ENCODE measurements around the gene CAMK4. TPM values are rescaled to one million over a fixed set of nuclear protein-coding genes. Genes with fewer than 3 reads are reported as not detected.

The CAMK4 gene
- total RNA-seq, 1 experiment from 2014 or later: 10.6 TPM

DNA sequence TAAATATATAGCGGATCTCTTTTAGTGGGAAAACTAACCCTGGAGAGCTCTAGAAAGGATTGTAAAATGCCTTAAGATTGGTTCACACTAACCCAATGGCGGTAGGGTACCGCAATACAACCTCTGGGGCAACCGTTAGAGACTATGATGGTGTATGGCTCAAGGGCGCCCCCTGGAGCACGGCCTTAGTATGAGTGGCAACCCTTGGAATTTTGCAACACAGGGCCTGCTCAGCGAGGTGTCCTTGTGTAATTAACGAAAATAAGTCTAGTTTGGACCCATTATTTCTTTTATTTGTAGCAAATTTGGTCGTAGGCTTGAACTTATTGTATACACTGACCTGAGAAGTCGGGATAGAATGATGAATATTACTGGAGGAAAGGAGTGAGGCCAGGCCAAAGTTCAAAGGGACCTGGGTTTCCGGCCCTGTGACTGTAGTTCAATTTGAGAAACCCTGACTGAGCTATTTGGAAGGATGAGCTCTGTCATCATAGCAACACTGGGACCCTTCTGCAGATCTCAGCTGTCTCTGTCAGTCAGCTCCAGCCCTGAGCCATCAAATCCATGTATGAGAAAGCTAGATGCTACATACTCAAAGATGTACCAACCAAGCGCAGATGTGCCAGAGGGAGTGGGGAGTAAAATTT lies 54.8 kb downstream of the CAMK4 start (continued):
- TF ChIP-seq NR2C2 (CRISPR knock-in tag; IDR thresholded peaks at IDR 0.05) (no peak), ETV6 (CRISPR knock-in tag; IDR thresholded peaks at IDR 0.05) (peak; percentile 29; the same call in 1 of the 2 replicates)

DNA sequence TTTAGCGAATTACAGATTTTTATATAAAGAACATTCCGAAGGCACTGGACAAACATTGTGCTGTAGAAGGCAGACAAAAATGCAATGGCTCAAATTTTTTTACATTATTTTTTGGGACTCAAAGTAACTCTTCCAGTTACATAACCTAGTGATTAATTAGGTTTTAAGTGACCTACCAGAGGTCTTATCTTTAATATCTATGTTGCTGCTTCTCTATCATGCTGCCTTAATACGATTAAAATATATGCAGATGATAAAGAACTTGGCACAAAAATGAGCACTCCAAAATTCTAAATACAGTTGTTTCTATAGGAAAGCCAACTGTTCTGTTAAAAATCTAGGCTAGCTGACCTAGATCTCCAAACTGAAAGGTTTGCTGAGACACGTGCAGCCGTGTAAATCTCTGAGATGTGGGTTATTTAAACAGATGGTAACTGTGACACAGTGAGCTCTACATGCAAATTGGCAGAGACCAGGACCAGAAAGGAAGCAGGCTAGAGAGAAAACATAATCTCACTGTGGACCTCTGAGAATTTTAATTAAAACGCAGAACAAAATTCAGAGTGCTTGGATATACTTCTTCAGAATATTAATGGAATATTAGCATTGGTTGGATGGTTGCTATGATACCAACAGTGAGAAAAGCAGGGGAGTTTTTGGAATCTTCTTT lies 56.2 kb downstream of the CAMK4 start:
- Mint-ChIP-seq H3K36me3 (no peaks in the 10 kb centered on the region), H3K9me3 (no peaks in the 10 kb centered on the region), H3K4me3 (no peak overlapping the region), H3K27ac (no peak overlapping the region), H3K4me1 (peaks cover 2% of the 10 kb centered on the region; the same call in 1 of the 2 replicates), H3K27me3 (ENCODE audit: low read depth) (no peaks in the 10 kb centered on the region)
- ATAC-seq (no peak), DNase-seq (ENCODE audit: low spot score) (no peak)
- TF ChIP-seq SMAD4 (CRISPR knock-in tag; IDR thresholded peaks at IDR 0.05) (no peak), IRF2 (CRISPR knock-in tag; IDR thresholded peaks at IDR 0.05; ENCODE audit: borderline replicate concordance, low read depth) (no peak), JUN (CRISPR knock-in tag; IDR thresholded peaks at IDR 0.05) (no peak), TEAD4 (CRISPR knock-in tag; IDR thresholded peaks at IDR 0.05) (no peak), NFYB (CRISPR knock-in tag; conservative IDR thresholded peaks at IDR 0.05; ENCODE audit: low read depth) (no peak), ZNF423 (CRISPR knock-in tag; IDR thresholded peaks at IDR 0.05) (no peak), PREB (CRISPR knock-in tag; IDR thresholded peaks at IDR 0.05; ENCODE audit: borderline replicate concordance) (no peak), MYBL2 (CRISPR knock-in tag; IDR thresholded peaks at IDR 0.05) (no peak)
- ChIA-PET CTCF (interaction anchor here (2.7 to 3.5 kb wide), 2 partner anchors 123 to 181 kb away, joined by 14 to 51 read pairs; no protein-coding TSS in a partner anchor), POLR2A (no interaction called here)

DNA sequence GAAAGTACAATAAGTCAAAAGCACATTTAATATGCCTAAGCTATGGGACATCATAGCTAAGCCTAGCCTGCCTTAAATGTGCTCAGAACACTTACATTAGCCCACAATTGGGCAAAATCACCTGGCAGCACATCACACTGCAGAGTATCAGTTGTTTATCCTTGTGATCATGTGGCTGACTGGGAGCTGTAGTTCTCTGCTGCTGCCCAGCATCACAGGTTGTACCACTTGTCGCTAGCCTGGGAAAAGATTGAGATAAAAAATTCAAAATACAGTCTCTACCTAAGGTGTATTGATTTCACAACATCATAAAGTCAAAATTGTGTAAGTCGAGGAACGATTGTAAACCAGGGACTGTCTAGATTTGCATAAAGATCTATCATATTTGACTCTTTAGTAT lies 58.6 kb downstream of the CAMK4 start:
- no peaks in the 10 kb centered on the region for H3K27me3 Mint-ChIP-seq (ENCODE audit: low read depth)
- POLR2A ChIA-PET: no interaction called here
- H3K9me3 Mint-ChIP-seq: no peaks in the 10 kb centered on the region
- no peak overlapping the region for H3K27ac Mint-ChIP-seq
- CTCF ChIA-PET: no interaction called here
- H3K36me3 Mint-ChIP-seq: no peaks in the 10 kb centered on the region
- no peak overlapping the region for H3K4me3 Mint-ChIP-seq
- H3K4me1 Mint-ChIP-seq: peaks cover 2% of the 10 kb centered on the region; the same call in 1 of the 2 replicates
- TF ChIP-seq TCF7 (CRISPR knock-in tag; IDR thresholded peaks at IDR 0.05; ENCODE audit: low read depth) (no peak), ATF1 (CRISPR knock-in tag; IDR thresholded peaks at IDR 0.05) (no peak), ZNF121 (CRISPR knock-in tag; IDR thresholded peaks at IDR 0.05) (no peak), ATF3 (CRISPR knock-in tag; conservative IDR thresholded peaks at IDR 0.05) (no peak), MLX (CRISPR knock-in tag; IDR thresholded peaks at IDR 0.05) (no peak), E2F5 (CRISPR knock-in tag; IDR thresholded peaks at IDR 0.05) (no peak)
- TF ChIP-seq, protein P1, sequence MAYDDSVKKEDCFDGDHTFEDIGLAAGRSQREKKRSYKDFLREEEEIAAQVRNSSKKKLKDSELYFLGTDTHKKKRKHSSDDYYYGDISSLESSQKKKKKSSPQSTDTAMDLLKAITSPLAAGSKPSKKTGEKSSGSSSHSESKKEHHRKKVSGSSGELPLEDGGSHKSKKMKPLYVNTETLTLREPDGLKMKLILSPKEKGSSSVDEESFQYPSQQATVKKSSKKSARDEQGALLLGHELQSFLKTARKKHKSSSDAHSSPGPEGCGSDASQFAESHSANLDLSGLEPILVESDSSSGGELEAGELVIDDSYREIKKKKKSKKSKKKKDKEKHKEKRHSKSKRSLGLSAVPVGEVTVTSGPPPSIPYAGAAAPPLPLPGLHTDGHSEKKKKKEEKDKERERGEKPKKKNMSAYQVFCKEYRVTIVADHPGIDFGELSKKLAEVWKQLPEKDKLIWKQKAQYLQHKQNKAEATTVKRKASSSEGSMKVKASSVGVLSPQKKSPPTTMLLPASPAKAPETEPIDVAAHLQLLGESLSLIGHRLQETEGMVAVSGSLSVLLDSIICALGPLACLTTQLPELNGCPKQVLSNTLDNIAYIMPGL (CRISPR knock-in tag; IDR thresholded peaks at IDR 0.05): no peak
- DNase-seq (ENCODE audit: low spot score): no peak
- no peak for ATAC-seq
